ENCODE measurements around the gene TXN2.

TXN2 gene

GRCh38 chr22:36514766-36515165, 33.3 kb upstream of the TXN2 start:
- Histone ChIP-seq H3K27ac (no peak overlapping the region), H3K27me3 (no peaks in the 10 kb centered on the region), H3K4me3 (ENCODE audit: low read depth in 1 of 2, low read length in 1 of 2) (no peak overlapping the region), H3K9me3 (no peaks in the 10 kb centered on the region), H3K4me1 (ENCODE audit: control insufficient read depth in 1 of 2, insufficient read depth in 1 of 2, low read depth in 1 of 2, low read length in 1 of 2) (peaks cover 4 to 6% of the 10 kb centered on the region in 2 experiments), H3K36me3 (peaks cover 95% of the 10 kb centered on the region)
- no peak for TF ChIP-seq CTCF (IDR thresholded peaks at IDR 0.05)

GRCh38 chr22:36512991-36513390, 31.6 kb upstream of the TXN2 start:
- Histone ChIP-seq H3K27me3 (no peaks in the 10 kb centered on the region), H3K9me3 (no peaks in the 10 kb centered on the region), H3K27ac (no peak overlapping the region), H3K36me3 (peaks cover 77% of the 10 kb centered on the region), H3K4me1 (ENCODE audit: control insufficient read depth in 1 of 2, insufficient read depth in 1 of 2, low read depth in 1 of 2, low read length in 1 of 2) (no peaks in the 10 kb centered on the region), H3K4me3 (ENCODE audit: low read depth in 1 of 2, low read length in 1 of 2) (no peak overlapping the region)
- no peak for TF ChIP-seq CTCF (IDR thresholded peaks at IDR 0.05)

GRCh38 chr22:36512333-36512732, 30.9 kb upstream of the TXN2 start:
- Histone ChIP-seq H3K9me3 (no peaks in the 10 kb centered on the region), H3K4me3 (ENCODE audit: low read depth in 1 of 2, low read length in 1 of 2) (no peak overlapping the region), H3K27ac (no peak overlapping the region), H3K4me1 (ENCODE audit: control insufficient read depth in 1 of 2, insufficient read depth in 1 of 2, low read depth in 1 of 2, low read length in 1 of 2) (peaks cover 1 to 2% of the 10 kb centered on the region in 2 experiments), H3K27me3 (no peaks in the 10 kb centered on the region), H3K36me3 (peaks cover 71% of the 10 kb centered on the region)
- no peak for TF ChIP-seq CTCF (IDR thresholded peaks at IDR 0.05)

GRCh38 chr22:36510966-36511881, 29.8 kb upstream of the TXN2 start:
- Histone ChIP-seq H3K27me3 (no peaks in the 10 kb centered on the region), H3K9me3 (no peaks in the 10 kb centered on the region), H3K36me3 (peaks cover 60% of the 10 kb centered on the region), H3K4me3 (ENCODE audit: low read depth in 1 of 2, low read length in 1 of 2) (no peak overlapping the region), H3K27ac (no peak overlapping the region), H3K4me1 (ENCODE audit: control insufficient read depth in 1 of 2, insufficient read depth in 1 of 2, low read depth in 1 of 2, low read length in 1 of 2) (peaks cover 9 to 12% of the 10 kb centered on the region in 2 experiments)
- no peak for TF ChIP-seq CTCF (IDR thresholded peaks at IDR 0.05)

GRCh38 chr22:36510384-36510783, 28.9 kb upstream of the TXN2 start:
- Histone ChIP-seq H3K4me3 (ENCODE audit: low read depth in 1 of 2, low read length in 1 of 2) (no peak overlapping the region), H3K4me1 (ENCODE audit: control insufficient read depth in 1 of 2, insufficient read depth in 1 of 2, low read depth in 1 of 2, low read length in 1 of 2) (peaks cover 9 to 14% of the 10 kb centered on the region in 2 experiments), H3K36me3 (peaks cover 51% of the 10 kb centered on the region), H3K27ac (no peak overlapping the region), H3K9me3 (no peaks in the 10 kb centered on the region), H3K27me3 (no peaks in the 10 kb centered on the region)
- no peak for TF ChIP-seq CTCF (IDR thresholded peaks at IDR 0.05)

All from neutrophil (primary cell).